Epithelial cell of proximal tubule (primary cell): Measurements from ENCODE around the gene AIFM3. TPM values are rescaled to one million over a fixed set of nuclear protein-coding genes. Genes with fewer than 3 reads are reported as not detected.

ENCODE experiments used
- DNase-seq: peaks from one replicate; pipeline ENCODE4 v3.0.0-alpha.2; 2011; ENCODE audit warnings: low read depth
- H3K4me3 ChIP-seq: 2 replicates; pipeline ENCODE4 v1.5.1; 2011; ENCODE audit warnings: low read depth, mild to moderate bottlenecking, low read length
- total RNA-seq: library from RNA; depleted of rRNA; stranded (reverse); fragments of >200 nt; gene quantifications from 2 replicates; pipeline ENCODE4 v1.2.3, GENCODE V29; 2015
- TF ChIP-seq, protein P1 (sequence below): conservative IDR thresholded peaks from 2 replicates; pipeline ENCODE4 v1.5.1; 2012; ENCODE audit warnings: low read depth, mild to moderate bottlenecking, low read length

The AIFM3 gene
- total RNA-seq, 1 donor from 2014 or later = 1.8 TPM

DNA sequence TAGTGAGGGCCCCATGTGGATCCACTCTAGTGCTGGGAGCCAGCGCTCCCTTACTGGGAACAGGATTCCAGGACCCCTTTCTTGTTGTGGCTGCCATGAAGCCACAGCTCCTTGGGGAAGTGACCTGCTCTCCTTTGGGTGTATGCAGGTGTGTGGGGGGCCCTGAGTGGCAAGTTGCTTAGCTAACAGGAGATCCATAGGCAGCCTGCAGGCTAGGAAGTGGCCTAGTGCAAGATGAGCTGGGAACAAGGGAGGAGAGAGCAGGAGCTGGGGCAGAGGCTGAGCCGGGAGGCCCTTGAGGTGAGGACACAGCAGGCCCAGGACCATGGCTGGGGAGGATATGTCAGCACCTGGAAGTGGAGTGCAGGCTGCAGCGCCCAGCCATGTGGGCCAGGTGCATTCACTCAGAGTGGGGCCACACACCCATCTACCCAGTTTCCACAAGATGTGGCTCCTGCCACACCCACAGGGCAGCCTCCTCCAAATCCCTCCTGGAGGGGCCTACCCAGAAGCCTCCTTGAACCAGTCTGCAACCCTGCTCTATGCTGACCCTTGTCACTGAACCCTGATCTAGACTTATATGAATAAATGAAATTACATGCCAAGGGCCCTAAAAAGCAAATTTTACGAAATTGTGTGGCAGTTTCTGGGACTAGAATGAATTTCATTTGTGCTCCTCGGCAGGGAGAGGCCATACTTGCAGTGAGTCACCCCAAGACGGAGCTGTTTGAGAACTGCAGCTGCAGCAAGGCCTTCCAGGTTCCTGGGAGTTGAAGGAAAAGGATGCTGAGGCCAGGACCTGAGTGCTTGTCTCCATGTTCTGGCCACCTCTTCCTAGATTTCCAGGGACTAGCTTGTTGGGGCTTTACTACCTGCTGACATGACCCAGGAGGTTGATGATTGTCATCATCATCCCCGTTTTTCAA, 31.6 kb downstream of the AIFM3 start:
- TF ChIP-seq, protein P1, sequence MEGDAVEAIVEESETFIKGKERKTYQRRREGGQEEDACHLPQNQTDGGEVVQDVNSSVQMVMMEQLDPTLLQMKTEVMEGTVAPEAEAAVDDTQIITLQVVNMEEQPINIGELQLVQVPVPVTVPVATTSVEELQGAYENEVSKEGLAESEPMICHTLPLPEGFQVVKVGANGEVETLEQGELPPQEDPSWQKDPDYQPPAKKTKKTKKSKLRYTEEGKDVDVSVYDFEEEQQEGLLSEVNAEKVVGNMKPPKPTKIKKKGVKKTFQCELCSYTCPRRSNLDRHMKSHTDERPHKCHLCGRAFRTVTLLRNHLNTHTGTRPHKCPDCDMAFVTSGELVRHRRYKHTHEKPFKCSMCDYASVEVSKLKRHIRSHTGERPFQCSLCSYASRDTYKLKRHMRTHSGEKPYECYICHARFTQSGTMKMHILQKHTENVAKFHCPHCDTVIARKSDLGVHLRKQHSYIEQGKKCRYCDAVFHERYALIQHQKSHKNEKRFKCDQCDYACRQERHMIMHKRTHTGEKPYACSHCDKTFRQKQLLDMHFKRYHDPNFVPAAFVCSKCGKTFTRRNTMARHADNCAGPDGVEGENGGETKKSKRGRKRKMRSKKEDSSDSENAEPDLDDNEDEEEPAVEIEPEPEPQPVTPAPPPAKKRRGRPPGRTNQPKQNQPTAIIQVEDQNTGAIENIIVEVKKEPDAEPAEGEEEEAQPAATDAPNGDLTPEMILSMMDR = no peak
- no peak for DNase-seq
- no peak overlapping the region for H3K4me3 ChIP-seq

DNA sequence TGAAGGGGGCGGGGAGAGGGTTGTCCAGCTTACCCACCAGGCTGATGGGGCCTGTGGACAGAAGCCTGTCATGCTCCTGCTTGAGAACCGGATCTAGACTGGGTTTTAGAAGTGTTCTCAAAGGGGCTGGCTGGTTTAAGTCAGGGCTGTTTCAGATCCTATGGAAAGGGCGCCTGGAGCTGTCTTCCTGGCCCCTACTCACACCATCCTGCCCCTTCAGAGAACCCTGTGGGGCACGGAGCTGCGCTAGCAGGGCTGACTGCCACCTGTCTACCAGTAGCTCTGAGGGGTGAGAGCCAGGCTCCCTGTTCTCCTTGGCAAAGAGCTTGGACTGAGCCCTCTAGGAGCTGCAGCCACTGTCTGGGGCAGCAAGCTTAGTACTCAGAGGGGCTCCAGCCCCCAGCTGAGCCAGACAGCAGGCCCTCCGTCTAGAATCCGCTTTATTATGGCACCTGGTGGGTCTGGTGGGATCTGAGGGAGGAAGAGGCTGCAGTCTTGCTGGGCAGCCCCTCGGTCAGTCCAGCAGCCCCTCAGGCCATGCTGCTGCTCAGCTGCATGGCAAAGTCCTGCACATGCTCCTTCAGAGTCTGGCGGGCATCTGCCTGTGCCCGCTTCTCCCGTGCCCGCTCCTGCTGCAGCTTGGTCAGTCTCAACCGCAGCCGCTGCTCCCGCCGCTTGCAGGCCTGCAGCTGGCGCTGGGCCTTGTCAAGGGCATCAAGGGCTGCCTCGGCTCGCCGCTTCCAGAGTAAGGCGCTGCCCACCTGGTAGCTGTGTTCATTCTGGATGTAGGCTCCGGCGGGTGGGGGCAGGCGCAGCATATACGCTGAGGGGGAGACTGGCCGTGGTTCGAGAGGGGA, 32.5 kb downstream of the AIFM3 start:
- TF ChIP-seq, protein P1 = no peak
- no peak for DNase-seq
- H3K4me3 ChIP-seq = no peak overlapping the region

GRCh38 chr22:21000207-21000986, 33.3 kb downstream of the AIFM3 start:
- peak overlapping the region; percentile 78 for H3K4me3 ChIP-seq
- no peak for DNase-seq
- TF ChIP-seq, protein P1 = no peak

DNA sequence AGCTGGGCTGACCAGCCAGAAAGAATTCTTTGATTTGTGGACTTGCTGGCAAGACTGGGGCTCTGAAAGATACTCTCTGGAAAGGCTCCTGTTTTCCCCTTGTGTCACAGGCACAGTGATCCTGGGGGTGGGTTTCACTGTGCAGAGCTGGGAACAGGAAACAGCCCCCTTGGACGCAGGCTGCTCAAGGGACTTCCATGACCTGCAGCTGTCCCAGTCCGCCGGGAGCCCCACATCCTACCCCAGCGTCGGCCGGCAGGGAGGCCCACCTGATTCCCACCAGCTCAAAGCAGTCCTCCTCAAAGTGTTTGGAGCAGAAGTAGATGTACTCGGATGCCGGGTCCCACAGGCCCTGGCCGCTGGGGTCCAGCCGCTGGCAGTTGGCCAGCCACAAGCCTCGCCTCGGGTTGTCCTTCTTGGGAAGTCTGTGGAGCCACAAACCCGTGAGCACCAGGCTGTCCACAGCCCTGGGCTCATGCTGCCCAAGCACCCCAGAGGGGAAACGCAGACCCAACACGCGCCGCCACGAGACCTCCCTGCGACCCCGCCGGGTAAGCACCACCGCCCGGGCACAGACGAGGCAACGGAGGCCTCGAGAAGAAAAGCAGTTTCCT, 34.0 kb downstream of the AIFM3 start:
- H3K4me3 ChIP-seq = peak overlapping the region; percentile 78

GRCh38 chr22:21001601-21002325, 34.7 kb downstream of the AIFM3 start, which contains the start of gene THAP7:
Gene THAP7 (minus strand): TSS chr22:21002118. CDS start chr22:21001911, 207 bp downstream.
- peak within 1 kb of the TSS; percentile 78 for H3K4me3 ChIP-seq
- TF ChIP-seq, protein P1 = no peak

More for the DNA sequence above, 34.0 kb downstream of the AIFM3 start:
- DNase-seq = no peak
- TF ChIP-seq, protein P1 = no peak

More at GRCh38 chr22:21001601-21002325, 34.7 kb downstream of the AIFM3 start, which contains the start of gene THAP7:
- peak; percentile 48 for DNase-seq
